Measurements from ENCODE around the gene MISP. TPM values are rescaled to one million over a fixed set of nuclear protein-coding genes. Genes with fewer than 3 reads are reported as not detected.

MISP gene
- total RNA-seq, 2 donors from 2014 or later = 0.96 to 1.5 TPM

DNA sequence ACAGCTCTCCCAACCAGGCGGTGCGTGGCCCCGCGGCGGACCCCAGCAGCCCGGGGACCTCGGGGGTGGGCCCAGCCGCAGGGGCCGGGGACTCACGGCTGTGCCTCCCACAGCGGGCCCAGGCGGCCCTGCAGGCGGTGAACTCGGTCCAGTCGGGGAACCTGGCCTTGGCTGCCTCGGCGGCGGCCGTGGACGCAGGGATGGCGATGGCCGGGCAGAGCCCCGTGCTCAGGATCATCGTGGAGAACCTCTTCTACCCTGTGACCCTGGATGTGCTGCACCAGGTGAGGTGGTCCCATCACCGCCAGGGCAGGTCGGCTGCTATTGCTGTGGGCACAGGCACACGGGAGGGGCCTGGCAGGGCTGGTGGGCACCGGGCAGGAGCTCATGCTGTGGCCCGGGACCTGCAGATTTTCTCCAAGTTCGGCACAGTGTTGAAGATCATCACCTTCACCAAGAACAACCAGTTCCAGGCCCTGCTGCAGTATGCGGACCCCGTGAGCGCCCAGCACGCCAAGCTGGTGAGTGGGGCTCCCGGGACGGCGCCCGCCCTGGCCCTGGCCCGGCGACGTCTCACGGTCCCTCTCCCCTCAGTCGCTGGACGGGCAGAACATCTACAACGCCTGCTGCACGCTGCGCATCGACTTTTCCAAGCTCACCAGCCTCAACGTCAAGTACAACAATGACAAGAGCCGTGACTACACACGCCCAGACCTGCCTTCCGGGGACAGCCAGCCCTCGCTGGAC, 53.7 kb downstream of the MISP start:
- no peaks in the 10 kb centered on the region for H3K9me3 ChIP-seq
- H3K36me3 ChIP-seq = peaks cover 85% of the 10 kb centered on the region
- no peak overlapping the region for H3K4me3 ChIP-seq
- TF ChIP-seq CTCF (IDR thresholded peaks at IDR 0.05) = no peak
- peaks cover 3 to 38% of the 10 kb centered on the region in 2 donors for H3K4me1 ChIP-seq
- no peak overlapping the region for H3K27ac ChIP-seq
- DNase-seq (ENCODE audit: low spot score) = no peak
- no peaks in the 10 kb centered on the region for H3K27me3 ChIP-seq

GRCh38 chr19:805166-805551, 54.2 kb downstream of the MISP start:
- Histone ChIP-seq H3K4me1 (peaks cover 3 to 32% of the 10 kb centered on the region in 2 donors), H3K36me3 (peaks cover 89% of the 10 kb centered on the region), H3K27ac (no peak overlapping the region), H3K9me3 (no peaks in the 10 kb centered on the region), H3K27me3 (no peaks in the 10 kb centered on the region), H3K4me3 (no peak overlapping the region)
- no peak for TF ChIP-seq CTCF (IDR thresholded peaks at IDR 0.05)
- no peak for DNase-seq (ENCODE audit: low spot score)

DNA sequence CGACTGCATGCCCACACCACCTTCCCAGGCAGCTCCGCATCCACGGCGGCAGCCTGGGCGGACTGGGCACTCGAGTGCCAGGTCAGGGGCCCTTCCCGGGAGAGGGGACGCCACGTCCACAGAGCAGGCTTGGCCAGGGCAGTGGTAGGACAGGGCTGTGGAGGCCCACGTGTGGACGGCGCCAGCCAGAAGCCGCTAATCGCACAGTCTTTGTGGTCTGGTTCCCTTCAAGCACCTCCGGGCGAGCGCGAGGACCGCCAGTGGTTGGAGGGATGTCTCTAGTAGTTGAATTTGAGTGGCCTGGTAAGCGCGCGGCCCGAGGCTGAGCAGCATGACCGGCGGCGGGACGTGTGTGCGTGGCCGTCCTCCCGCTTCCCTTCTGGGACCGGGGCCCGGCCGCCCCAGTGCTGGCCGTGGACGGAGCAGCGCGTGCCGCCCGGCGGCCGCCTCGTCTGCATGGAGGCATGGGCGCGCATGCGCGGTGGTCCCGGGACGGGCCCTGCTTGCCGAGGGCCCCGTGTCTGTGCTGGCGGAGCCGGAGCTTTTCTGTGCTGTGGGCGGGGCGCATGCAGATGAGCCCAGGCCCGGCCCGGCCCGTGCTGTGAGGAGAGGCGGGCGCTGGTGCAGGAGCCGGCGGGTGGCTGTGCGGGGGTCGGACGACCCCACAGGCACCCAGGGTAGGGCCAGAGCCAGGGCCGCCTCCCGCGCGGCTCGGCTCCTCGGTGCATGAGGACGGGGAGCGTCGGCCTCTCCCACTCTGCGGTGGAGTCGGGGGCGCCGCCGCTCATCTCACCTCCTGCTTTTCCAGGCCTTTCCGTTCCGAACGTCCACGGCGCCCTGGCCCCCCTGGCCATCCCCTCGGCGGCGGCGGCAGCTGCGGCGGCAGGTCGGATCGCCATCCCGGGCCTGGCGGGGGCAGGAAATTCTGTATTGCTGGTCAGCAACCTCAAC, 55.0 kb downstream of the MISP start:
- no peak overlapping the region for H3K27ac ChIP-seq
- TF ChIP-seq CTCF (IDR thresholded peaks at IDR 0.05) = no peak
- no peaks in the 10 kb centered on the region for H3K9me3 ChIP-seq
- H3K4me1 ChIP-seq = peaks cover 3 to 25% of the 10 kb centered on the region in 2 donors
- no peak overlapping the region for H3K4me3 ChIP-seq
- H3K36me3 ChIP-seq = peaks cover 89% of the 10 kb centered on the region
- H3K27me3 ChIP-seq = no peaks in the 10 kb centered on the region
- DNase-seq (ENCODE audit: low spot score) = no peak

GRCh38 chr19:806815-807421, 56.0 kb downstream of the MISP start:
- Histone ChIP-seq H3K27me3 (no peaks in the 10 kb centered on the region), H3K4me1 (peaks cover under 1 to 15% of the 10 kb centered on the region in 2 donors), H3K9me3 (no peaks in the 10 kb centered on the region), H3K4me3 (no peak overlapping the region), H3K36me3 (peaks cover 90% of the 10 kb centered on the region), H3K27ac (no peak overlapping the region)
- TF ChIP-seq CTCF (IDR thresholded peaks at IDR 0.05) = no peak
- DNase-seq (ENCODE audit: low spot score) = no peak

DNA sequence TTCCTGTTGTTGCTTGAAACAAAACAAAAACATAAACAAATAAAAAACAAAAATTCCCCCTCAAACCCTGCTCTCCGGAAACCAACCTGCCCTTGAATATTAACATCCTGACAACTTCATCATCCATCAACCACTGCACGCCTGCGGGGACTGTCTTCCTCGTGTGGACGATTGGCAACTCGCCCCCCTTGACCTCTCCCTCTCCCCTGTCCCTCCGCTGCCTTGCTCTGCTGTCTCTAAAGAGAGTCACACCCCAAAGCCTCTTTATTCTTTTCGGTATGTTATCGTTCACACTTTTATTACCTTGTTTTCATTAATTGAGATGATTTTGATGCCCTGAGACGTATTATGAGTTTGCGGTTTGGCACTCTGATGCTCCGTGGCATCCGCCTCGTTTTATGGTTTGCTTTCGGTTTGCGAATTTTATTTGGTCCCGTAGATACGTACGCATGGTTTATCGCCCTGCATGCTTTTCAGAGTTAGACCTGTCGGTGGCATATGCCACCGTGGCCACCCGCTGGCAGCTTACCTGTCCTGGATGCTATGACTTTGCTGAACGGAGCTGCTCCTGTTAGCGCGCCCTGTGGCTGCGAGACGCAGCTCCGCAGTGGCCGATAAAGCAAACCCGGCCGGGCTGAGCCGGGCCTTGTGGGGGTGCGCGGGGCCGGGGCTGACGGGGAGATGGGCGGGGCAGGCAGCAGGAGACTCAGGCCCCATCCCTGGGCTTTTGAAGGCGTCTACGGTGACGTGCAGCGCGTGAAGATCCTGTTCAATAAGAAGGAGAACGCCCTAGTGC, 56.9 kb downstream of the MISP start:
- no peak overlapping the region for H3K4me3 ChIP-seq
- H3K4me1 ChIP-seq = peaks cover 0 to 6% of the 10 kb centered on the region in 2 donors
- H3K9me3 ChIP-seq = no peaks in the 10 kb centered on the region
- no peaks in the 10 kb centered on the region for H3K27me3 ChIP-seq
- no peak overlapping the region for H3K27ac ChIP-seq
- H3K36me3 ChIP-seq = peaks cover 93% of the 10 kb centered on the region
- TF ChIP-seq CTCF (IDR thresholded peaks at IDR 0.05) = no peak
- no peak for DNase-seq (ENCODE audit: low spot score)

All from right atrium auricular region (tissue), 2 donors.